ENCODE measurements around the gene HGFAC.

HGFAC gene

GRCh38 chr4:3463556-3464348, 22.0 kb downstream of the HGFAC start:
- no peaks in the 10 kb centered on the region for H3K9me3 ChIP-seq (ENCODE audit: severe bottlenecking)
- ATAC-seq (ENCODE audit: low read depth): no peak
- no peak overlapping the region for H3K27ac ChIP-seq (ENCODE audit: poor library complexity, severe bottlenecking)
- no peaks in the 10 kb centered on the region for H3K36me3 ChIP-seq (ENCODE audit: low read depth)
- peaks cover 24% of the 10 kb centered on the region for H3K27me3 ChIP-seq (ENCODE audit: insufficient read depth, poor library complexity, severe bottlenecking)
- TF ChIP-seq, protein P1, sequence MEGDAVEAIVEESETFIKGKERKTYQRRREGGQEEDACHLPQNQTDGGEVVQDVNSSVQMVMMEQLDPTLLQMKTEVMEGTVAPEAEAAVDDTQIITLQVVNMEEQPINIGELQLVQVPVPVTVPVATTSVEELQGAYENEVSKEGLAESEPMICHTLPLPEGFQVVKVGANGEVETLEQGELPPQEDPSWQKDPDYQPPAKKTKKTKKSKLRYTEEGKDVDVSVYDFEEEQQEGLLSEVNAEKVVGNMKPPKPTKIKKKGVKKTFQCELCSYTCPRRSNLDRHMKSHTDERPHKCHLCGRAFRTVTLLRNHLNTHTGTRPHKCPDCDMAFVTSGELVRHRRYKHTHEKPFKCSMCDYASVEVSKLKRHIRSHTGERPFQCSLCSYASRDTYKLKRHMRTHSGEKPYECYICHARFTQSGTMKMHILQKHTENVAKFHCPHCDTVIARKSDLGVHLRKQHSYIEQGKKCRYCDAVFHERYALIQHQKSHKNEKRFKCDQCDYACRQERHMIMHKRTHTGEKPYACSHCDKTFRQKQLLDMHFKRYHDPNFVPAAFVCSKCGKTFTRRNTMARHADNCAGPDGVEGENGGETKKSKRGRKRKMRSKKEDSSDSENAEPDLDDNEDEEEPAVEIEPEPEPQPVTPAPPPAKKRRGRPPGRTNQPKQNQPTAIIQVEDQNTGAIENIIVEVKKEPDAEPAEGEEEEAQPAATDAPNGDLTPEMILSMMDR (IDR thresholded peaks at IDR 0.05; ENCODE audit: poor library complexity, severe bottlenecking): no peak
- no peak overlapping the region for H3K4me3 ChIP-seq (ENCODE audit: severe bottlenecking)
- H3K4me1 ChIP-seq (ENCODE audit: insufficient read depth, poor library complexity, severe bottlenecking): peaks cover 8% of the 10 kb centered on the region
- DNase-seq (ENCODE audit: low spot score): no peak

DNA sequence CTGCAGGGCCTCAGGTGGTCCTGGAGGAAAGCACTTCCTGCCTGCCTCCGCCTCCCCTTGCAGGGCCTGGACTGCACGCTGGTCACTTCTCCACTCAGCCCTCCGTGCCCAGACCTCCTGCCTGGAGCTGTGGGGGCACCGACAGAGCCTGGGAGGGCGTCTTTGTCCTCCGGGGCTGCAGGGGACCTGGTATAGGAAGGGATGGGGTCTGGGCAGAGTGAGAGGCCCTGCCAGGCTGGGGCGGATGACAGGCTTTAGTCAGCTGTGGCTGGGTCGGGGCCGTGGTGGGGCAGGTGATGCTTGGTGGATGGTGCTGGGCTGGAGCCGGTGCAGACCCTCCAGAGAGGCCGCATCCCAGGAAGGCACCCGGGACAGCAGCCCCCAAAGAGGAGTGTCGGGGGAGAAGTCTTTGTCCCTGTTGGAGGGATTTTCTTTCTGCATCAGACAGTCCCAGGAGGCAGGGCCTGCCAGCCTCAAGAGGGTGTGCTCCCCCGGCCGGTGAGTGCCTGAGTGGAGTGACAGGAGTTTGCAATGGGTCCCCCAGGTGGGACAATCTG, 22.7 kb downstream of the HGFAC start:
- no peaks in the 10 kb centered on the region for H3K36me3 ChIP-seq (ENCODE audit: low read depth)

DNA sequence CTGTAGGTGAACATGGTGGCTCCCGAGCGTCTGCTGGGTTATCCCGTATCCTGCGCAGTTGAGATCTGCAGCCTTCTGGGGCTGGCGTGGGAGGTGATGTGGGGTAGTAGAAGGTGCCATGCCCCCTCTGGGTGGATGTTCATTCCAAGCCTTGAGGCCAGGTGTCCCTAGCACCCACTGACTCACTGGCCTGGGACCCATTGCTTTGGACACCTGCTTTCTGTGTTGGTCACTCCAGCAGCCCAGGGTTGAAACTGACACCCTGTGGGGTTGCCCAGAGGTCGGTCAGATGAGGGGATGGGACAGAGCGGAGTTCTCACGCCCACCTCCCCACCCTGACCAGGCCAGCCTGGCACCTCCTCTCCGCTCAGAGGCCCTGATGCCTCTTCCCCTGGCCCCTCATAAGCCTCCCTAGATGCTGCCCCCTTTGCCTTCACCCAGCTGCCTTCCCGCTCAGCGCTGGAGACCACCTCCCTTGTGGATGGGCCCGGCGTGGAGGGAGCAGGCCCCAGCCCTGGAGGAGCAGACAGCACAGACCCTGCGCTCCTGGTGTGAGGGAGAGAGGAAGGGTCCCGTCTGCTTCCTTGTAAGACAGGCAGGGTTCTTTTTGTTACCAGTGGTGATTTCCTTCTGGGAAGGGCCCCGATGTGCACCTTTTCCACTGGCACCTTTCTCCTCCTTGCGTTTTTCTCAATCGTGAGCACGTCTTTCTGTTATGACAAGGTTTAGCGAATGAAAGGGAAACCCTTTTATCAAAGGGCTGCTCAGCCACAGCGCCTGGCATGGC, 23.3 kb downstream of the HGFAC start:
- H3K36me3 ChIP-seq (ENCODE audit: low read depth): no peaks in the 10 kb centered on the region
- no peak for DNase-seq (ENCODE audit: low spot score)
- H3K27ac ChIP-seq (ENCODE audit: poor library complexity, severe bottlenecking): no peak overlapping the region
- H3K9me3 ChIP-seq (ENCODE audit: severe bottlenecking): no peaks in the 10 kb centered on the region
- H3K4me1 ChIP-seq (ENCODE audit: insufficient read depth, poor library complexity, severe bottlenecking): peaks cover 8% of the 10 kb centered on the region
- ATAC-seq (ENCODE audit: low read depth): no peak
- peaks cover 24% of the 10 kb centered on the region for H3K27me3 ChIP-seq (ENCODE audit: insufficient read depth, poor library complexity, severe bottlenecking)
- TF ChIP-seq, protein P1 (IDR thresholded peaks at IDR 0.05; ENCODE audit: poor library complexity, severe bottlenecking): no peak
- H3K4me3 ChIP-seq (ENCODE audit: severe bottlenecking): no peak overlapping the region

More for the DNA sequence above, 22.7 kb downstream of the HGFAC start:
- TF ChIP-seq, protein P1 (IDR thresholded peaks at IDR 0.05; ENCODE audit: poor library complexity, severe bottlenecking): no peak
- no peak for DNase-seq (ENCODE audit: low spot score)
- no peaks in the 10 kb centered on the region for H3K9me3 ChIP-seq (ENCODE audit: severe bottlenecking)
- H3K4me3 ChIP-seq (ENCODE audit: severe bottlenecking): no peak overlapping the region
- peaks cover 24% of the 10 kb centered on the region for H3K27me3 ChIP-seq (ENCODE audit: insufficient read depth, poor library complexity, severe bottlenecking)
- H3K27ac ChIP-seq (ENCODE audit: poor library complexity, severe bottlenecking): no peak overlapping the region
- peaks cover 8% of the 10 kb centered on the region for H3K4me1 ChIP-seq (ENCODE audit: insufficient read depth, poor library complexity, severe bottlenecking)
- ATAC-seq (ENCODE audit: low read depth): no peak

DNA sequence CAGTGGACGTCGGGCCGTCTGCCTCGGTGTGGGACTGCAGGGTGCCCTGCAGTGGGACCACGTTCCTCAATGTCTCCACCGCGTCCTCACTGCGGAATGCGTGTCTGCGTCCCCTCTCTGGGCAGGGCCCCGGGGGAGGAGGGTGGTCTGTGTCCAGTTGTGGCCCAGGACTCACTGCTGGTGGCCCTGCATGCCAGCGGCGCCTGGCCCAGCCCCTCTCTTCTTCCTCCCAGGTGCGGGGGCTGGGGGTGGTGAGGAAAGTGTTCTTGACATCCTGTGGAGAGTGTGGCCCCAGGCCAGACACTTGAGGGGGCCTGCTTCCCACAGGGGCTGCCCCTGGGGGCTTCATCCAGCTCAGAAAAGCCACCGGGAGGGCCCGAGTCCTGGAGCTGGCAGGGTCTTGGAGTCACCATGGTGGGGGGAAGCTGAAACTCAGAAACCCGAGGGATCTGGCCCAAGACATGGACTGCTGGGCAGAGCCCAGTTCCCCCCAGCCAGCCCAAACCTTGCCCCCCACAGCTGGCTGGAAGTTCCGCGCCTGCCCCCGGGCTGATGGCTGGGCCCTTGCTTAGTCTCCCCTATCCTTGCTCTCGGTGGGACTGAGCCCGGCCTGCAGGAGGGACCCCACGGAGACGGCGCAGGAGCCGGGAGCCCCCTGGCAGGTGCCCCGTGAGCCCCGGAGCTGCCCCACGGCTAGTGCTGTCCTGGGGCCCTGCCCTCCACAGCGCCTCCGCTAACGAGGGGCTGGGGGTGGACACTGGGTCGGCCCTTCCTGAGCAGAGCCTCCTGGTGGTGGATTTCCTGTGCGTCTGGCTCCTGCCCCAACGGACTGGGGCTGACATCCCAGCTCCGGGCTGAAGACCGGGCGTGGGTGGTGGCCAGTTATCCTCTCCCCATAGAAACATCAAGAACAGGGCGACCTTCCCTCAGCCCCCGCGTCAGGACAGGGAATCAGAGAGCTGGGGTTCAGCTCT, 24.2 kb downstream of the HGFAC start:
- no peak overlapping the region for H3K4me3 ChIP-seq (ENCODE audit: severe bottlenecking)
- ATAC-seq (ENCODE audit: low read depth): no peak
- DNase-seq (ENCODE audit: low spot score): no peak
- no peaks in the 10 kb centered on the region for H3K9me3 ChIP-seq (ENCODE audit: severe bottlenecking)
- H3K27me3 ChIP-seq (ENCODE audit: insufficient read depth, poor library complexity, severe bottlenecking): peaks cover 24% of the 10 kb centered on the region
- no peaks in the 10 kb centered on the region for H3K36me3 ChIP-seq (ENCODE audit: low read depth)
- H3K4me1 ChIP-seq (ENCODE audit: insufficient read depth, poor library complexity, severe bottlenecking): peaks cover 11% of the 10 kb centered on the region
- no peak overlapping the region for H3K27ac ChIP-seq (ENCODE audit: poor library complexity, severe bottlenecking)
- TF ChIP-seq, protein P1 (IDR thresholded peaks at IDR 0.05; ENCODE audit: poor library complexity, severe bottlenecking): no peak
